Neural progenitor cell (in vitro differentiated cells): ENCODE measurements around the gene SELENBP1. TPM values are rescaled to one million over a fixed set of nuclear protein-coding genes. Genes with fewer than 3 reads are reported as not detected.
"Not testable (repeated sequence)": the region's sequence is repeated elsewhere in the genome, so short reads cannot be mapped to it uniquely, and the experiment has no call there.

ENCODE experiments used
- DNase-seq: peaks from one replicate; pipeline ENCODE4 v3.0.0-alpha.2; 2016; ENCODE audit warnings: low spot score
- H2AFZ ChIP-seq: fragments of 200-600 bp; sonication (generic); replicated peaks from 2 replicates; pipeline ENCODE4 v1.6.1; 2016; ENCODE audit warnings: antibody characterized with exemption
- H3F3A ChIP-seq: fragments of 200-600 bp; sonication (generic); 2 replicates; pipeline ENCODE4 v1.6.1; 2016; ENCODE audit warnings: antibody characterized with exemption, low read depth
- H3K27ac ChIP-seq: fragments of 200-600 bp; sonication (generic); 2 replicates; pipeline ENCODE4 v1.5.1; 2016; ENCODE audit warnings: mild to moderate bottlenecking
- H3K27me3 ChIP-seq: fragments of 200-600 bp; sonication (generic); 2 replicates; pipeline ENCODE4 v1.6.1; 2016; ENCODE audit warnings: mild to moderate bottlenecking, moderate library complexity
- H3K36me3 ChIP-seq: fragments of 200-600 bp; sonication (generic); 2 replicates; pipeline ENCODE4 v1.5.1; 2016
- H3K4me1 ChIP-seq: fragments of 200-600 bp; sonication (generic); 2 replicates; pipeline ENCODE4 v1.6.1; 2016; ENCODE audit warnings: mixed run types
- H3K4me2 ChIP-seq: fragments of 200-600 bp; sonication (generic); 2 replicates; pipeline ENCODE4 v1.6.1; 2016
- H3K4me3 ChIP-seq: fragments of 200-600 bp; sonication (generic); 2 replicates; pipeline ENCODE4 v1.5.1; 2016
- H3K79me2 ChIP-seq: fragments of 200-600 bp; sonication (generic); 2 replicates; pipeline ENCODE4 v1.6.1; 2016; ENCODE audit warnings: low read depth
- H3K9ac ChIP-seq: fragments of 200-600 bp; sonication (generic); 2 replicates; pipeline ENCODE4 v1.6.1; 2016
- H3K9me3 ChIP-seq: fragments of 200-600 bp; sonication (generic); 2 replicates; pipeline ENCODE4 v1.5.1; 2016; ENCODE audit warnings: low read depth
- H4K20me1 ChIP-seq: fragments of 200-600 bp; sonication (generic); 2 replicates; pipeline ENCODE4 v1.6.1; 2016; ENCODE audit warnings: low read depth
- H3K27ac Mint-ChIP-seq: 3 replicates; pipeline ENCODE4 v1.8.0; 2021; ENCODE audit warnings: mixed read lengths
- H3K27me3 Mint-ChIP-seq: 2 replicates; pipeline ENCODE4 v1.8.0; 2022; ENCODE audit warnings: low read depth, mild to moderate bottlenecking, inconsistent platforms, moderate library complexity, mixed read lengths; ENCODE audit not compliant: insufficient read depth
- H3K36me3 Mint-ChIP-seq: 3 replicates; pipeline ENCODE4 v1.8.0; 2021; ENCODE audit warnings: mixed read lengths
- H3K4me1 Mint-ChIP-seq: 3 replicates; pipeline ENCODE4 v1.8.0; 2021; ENCODE audit warnings: mixed read lengths
- H3K4me3 Mint-ChIP-seq: 3 replicates; pipeline ENCODE4 v1.8.0; 2021; ENCODE audit warnings: mild to moderate bottlenecking, moderate library complexity, mixed read lengths
- H3K9me3 Mint-ChIP-seq: 3 replicates; pipeline ENCODE4 v1.8.0; 2020; ENCODE audit warnings: mixed read lengths
- EZH2 ChIP-seq: fragments of 200-600 bp; sonication (generic); IDR thresholded peaks from 2 replicates; pipeline ENCODE4 v1.6.1; 2017; ENCODE audit warnings: antibody characterized with exemption, mild to moderate bottlenecking, moderate library complexity
- EZH2phosphoT487 ChIP-seq: fragments of 200-600 bp; sonication (generic); IDR thresholded peaks from 2 replicates; pipeline ENCODE4 v1.6.1; 2017; ENCODE audit warnings: antibody characterized with exemption
- total RNA-seq: library from RNA; depleted of rRNA; stranded (reverse); fragments of >200 nt; gene quantifications from 2 replicates; pipeline ENCODE4 v1.2.3, GENCODE V29; 2015; ENCODE audit warnings: low replicate concordance
- TF ChIP-seq, protein P1 (sequence below): fragments of 200-600 bp; sonication (generic); IDR thresholded peaks from 2 replicates; pipeline ENCODE4 v1.5.1; 2017; ENCODE audit warnings: antibody characterized with exemption, mild to moderate bottlenecking

SELENBP1 gene
- total RNA-seq, 1 donor from 2014 or later: 38.5 TPM

DNA sequence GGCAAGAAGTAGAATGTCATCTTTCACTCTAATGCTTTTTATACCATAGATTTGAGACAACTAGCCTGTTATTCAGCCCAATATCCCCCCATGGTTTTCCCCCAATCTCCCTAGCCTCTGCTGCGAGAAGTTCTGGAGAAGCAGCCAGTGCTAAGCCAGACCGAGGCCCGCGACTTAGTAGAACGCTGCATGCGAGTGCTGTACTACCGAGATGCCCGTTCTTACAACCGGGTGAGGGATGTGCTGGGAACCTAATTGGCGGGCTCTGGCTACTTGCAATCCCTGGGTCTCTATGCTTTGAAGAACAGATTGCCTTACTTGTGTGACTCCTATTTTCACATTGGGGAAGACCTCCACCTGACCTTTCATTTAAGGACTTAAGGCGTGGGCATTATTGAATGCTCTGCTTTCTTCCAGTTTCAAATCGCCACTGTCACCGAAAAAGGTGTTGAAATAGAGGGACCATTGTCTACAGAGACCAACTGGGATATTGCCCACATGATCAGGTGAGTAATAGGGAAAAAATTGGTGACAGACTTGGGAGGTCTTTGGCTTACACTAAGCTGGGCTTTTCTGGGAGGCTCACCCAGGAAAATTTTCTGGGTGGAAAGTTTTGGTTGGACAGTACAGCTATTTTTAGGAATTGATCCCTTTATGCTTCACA lies 28.8 kb upstream of the SELENBP1 start:
- Mint-ChIP-seq H3K27ac (no peak overlapping the region), H3K27me3 (peaks cover 10% of the 10 kb centered on the region), H3K9me3 (no peaks in the 10 kb centered on the region), H3K4me3 (peak overlapping the region; percentile 95), H3K36me3 (peaks cover 33% of the 10 kb centered on the region), H3K4me1 (peaks cover 17% of the 10 kb centered on the region)
- TF ChIP-seq EZH2phosphoT487 (no peak), EZH2 (no peak)
- TF ChIP-seq, protein P1, sequence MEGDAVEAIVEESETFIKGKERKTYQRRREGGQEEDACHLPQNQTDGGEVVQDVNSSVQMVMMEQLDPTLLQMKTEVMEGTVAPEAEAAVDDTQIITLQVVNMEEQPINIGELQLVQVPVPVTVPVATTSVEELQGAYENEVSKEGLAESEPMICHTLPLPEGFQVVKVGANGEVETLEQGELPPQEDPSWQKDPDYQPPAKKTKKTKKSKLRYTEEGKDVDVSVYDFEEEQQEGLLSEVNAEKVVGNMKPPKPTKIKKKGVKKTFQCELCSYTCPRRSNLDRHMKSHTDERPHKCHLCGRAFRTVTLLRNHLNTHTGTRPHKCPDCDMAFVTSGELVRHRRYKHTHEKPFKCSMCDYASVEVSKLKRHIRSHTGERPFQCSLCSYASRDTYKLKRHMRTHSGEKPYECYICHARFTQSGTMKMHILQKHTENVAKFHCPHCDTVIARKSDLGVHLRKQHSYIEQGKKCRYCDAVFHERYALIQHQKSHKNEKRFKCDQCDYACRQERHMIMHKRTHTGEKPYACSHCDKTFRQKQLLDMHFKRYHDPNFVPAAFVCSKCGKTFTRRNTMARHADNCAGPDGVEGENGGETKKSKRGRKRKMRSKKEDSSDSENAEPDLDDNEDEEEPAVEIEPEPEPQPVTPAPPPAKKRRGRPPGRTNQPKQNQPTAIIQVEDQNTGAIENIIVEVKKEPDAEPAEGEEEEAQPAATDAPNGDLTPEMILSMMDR: no peak
- no peak for DNase-seq
- Histone ChIP-seq H3K36me3 (no peaks in the 10 kb centered on the region), H3K4me3 (no peak overlapping the region), H3K9me3 (no peaks in the 10 kb centered on the region), H4K20me1 (peaks cover 28% of the 10 kb centered on the region), H3K79me2 (peaks cover 35% of the 10 kb centered on the region), H3K4me1 (peaks cover 7% of the 10 kb centered on the region), H3K27me3 (no peaks in the 10 kb centered on the region), H3F3A (peaks cover 72% of the 10 kb centered on the region), H3K27ac (no peak overlapping the region), H2AFZ (no peak overlapping the region), H3K9ac (no peak overlapping the region), H3K4me2 (peak overlapping the region; percentile 100)

DNA sequence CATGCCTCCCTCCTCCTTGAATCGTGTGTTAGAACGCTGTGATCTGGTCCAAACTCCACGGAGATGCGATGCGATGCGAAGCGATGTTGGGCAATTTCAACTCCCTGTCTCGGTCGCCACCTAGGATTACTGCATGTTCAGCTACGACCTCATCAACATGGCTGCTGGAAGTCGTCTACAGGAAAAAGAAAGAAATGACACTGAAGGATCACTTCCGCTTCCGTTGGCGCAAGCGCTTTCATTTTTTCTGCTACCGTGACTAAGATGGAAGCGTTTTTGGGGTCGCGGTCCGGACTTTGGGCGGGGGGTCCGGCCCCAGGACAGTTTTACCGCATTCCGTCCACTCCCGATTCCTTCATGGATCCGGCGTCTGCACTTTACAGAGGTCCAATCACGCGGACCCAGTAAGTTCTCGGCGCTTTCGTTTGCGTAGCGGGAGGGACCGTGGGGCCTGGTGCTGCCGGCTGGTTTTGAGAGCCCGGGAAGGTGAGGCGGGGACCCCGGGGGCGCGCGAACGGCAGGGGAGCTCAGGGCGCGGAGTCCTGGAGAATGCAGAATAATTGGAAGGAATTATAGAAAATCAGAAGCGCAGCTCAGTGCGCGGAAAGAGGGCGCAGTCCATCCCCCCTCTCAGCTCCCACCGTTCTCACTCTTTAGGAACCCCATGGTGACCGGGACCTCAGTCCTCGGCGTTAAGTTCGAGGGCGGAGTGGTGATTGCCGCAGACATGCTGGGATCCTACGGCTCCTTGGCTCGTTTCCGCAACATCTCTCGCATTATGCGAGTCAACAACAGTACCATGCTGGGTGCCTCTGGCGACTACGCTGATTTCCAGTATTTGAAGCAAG lies 27.0 kb upstream of the SELENBP1 start, which contains the start of gene PSMB4:
PSMB4 (plus strand) TSS at position 250 of the 848 bp plus-strand sequence; CDS start at position 265, 15 bp downstream.
- H3K4me3 ChIP-seq: peak within 1 kb of the TSS; percentile 86
- peaks cover 60% of the 10 kb centered on the region for H3F3A ChIP-seq
- peaks cover 7% of the 10 kb centered on the region for H3K4me1 ChIP-seq
- H2AFZ ChIP-seq: peak within 1 kb of the TSS; percentile 60
- Mint-ChIP-seq H3K4me3 (peak within 1 kb of the TSS; percentile 95), H3K27me3 (peaks cover 3% of the 10 kb centered on the region), H3K27ac (peak within 1 kb of the TSS; percentile 99), H3K4me1 (peaks cover 17% of the 10 kb centered on the region), H3K36me3 (peaks cover 20% of the 10 kb centered on the region), H3K9me3 (peaks cover 1% of the 10 kb centered on the region)
- no peaks in the 10 kb centered on the region for H3K36me3 ChIP-seq
- peak; percentile 91 for DNase-seq
- no peak within 1 kb of the TSS for H3K27ac ChIP-seq
- H3K27me3 ChIP-seq: no peaks in the 10 kb centered on the region
- no peak for TF ChIP-seq EZH2phosphoT487
- peak; percentile 39 for TF ChIP-seq EZH2
- TF ChIP-seq, protein P1: peak; percentile 50
- H3K9ac ChIP-seq: peak within 1 kb of the TSS; percentile 85
- peak within 1 kb of the TSS; percentile 100 for H3K4me2 ChIP-seq
- peaks cover 25% of the 10 kb centered on the region for H4K20me1 ChIP-seq
- peaks cover 35% of the 10 kb centered on the region for H3K79me2 ChIP-seq
- no peaks in the 10 kb centered on the region for H3K9me3 ChIP-seq

DNA sequence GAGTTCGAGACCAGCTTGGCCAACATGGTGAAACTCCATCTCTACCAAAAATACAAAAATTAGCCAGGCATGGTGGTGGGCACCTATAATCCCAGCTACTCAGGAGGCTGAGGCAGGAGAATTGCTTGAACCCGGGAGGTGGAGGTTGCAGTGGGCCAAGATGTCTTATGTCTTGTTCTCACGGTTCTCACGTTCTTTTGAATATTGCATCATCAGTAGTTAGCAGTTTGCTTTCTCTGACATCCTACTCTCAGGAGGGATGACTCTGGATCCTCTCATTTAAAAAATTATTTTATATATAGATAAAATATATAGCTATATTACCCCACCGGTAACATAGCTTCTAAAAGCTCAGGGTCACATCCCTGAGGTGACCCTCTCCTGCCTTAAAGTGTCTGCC lies 23.8 kb upstream of the SELENBP1 start:
- not testable (repeated sequence) for H3K4me3 Mint-ChIP-seq

More for the DNA sequence above, 23.8 kb upstream of the SELENBP1 start:
- not testable (repeated sequence) for H3K4me2 ChIP-seq, H3K4me3 ChIP-seq, H3K9me3 ChIP-seq, H3K4me1 ChIP-seq, H3K36me3 Mint-ChIP-seq, H3K27ac Mint-ChIP-seq, H2AFZ ChIP-seq, DNase-seq, H3K9ac ChIP-seq, H3K27ac ChIP-seq, H3K36me3 ChIP-seq, H3K27me3 ChIP-seq, H3K27me3 Mint-ChIP-seq
- Histone ChIP-seq H3K79me2 (peaks cover 20% of the 10 kb centered on the region), H3F3A (peaks cover 27% of the 10 kb centered on the region), H4K20me1 (peaks cover 16% of the 10 kb centered on the region)
- Mint-ChIP-seq H3K9me3 (peaks cover 10% of the 10 kb centered on the region), H3K4me1 (peaks cover 14% of the 10 kb centered on the region)
